Endodermal cell (in vitro differentiated cells): ENCODE data around the gene GRIK4. TPM values are rescaled to one million over a fixed set of nuclear protein-coding genes. Genes with fewer than 3 reads are reported as not detected.

Source experiments
- DNase-seq: peaks from one replicate; pipeline ENCODE4 v3.0.0-alpha.2; 2017
- H3K27ac ChIP-seq: 2 replicates; pipeline ENCODE4 v1.5.1; 2013; ENCODE audit warnings: mild to moderate bottlenecking, low read depth, low read length, moderate library complexity
- H3K27me3 ChIP-seq: 2 replicates; pipeline ENCODE4 v1.6.1; 2013; ENCODE audit warnings: mild to moderate bottlenecking, low read length, moderate library complexity; ENCODE audit not compliant: insufficient read depth, control insufficient read depth, poor library complexity, severe bottlenecking
- H3K36me3 ChIP-seq: 2 replicates; pipeline ENCODE4 v1.7.0; 2013; ENCODE audit warnings: mild to moderate bottlenecking, low read length, moderate library complexity; ENCODE audit not compliant: control insufficient read depth, insufficient read depth
- H3K4me1 ChIP-seq: one replicate; pipeline ENCODE4 v1.7.0; 2013; ENCODE audit warnings: low read length; ENCODE audit not compliant: control insufficient read depth, insufficient read depth
- H3K4me3 ChIP-seq: 2 replicates; pipeline ENCODE4 v1.5.1; 2013; ENCODE audit warnings: mild to moderate bottlenecking, low read length, moderate library complexity
- H3K9ac ChIP-seq: 2 replicates; pipeline ENCODE4 v1.6.1; 2013; ENCODE audit warnings: mild to moderate bottlenecking, low read length, moderate library complexity; ENCODE audit not compliant: poor library complexity, severe bottlenecking; ENCODE audit errors: extremely low read depth
- H3K9me3 ChIP-seq: 2 replicates; pipeline ENCODE4 v1.6.1; 2013; ENCODE audit warnings: mild to moderate bottlenecking, low read length, moderate library complexity; ENCODE audit not compliant: control insufficient read depth
- H3K27ac Mint-ChIP-seq: 2 replicates; pipeline ENCODE4 v1.8.0; 2020; ENCODE audit warnings: mixed read lengths
- H3K27me3 Mint-ChIP-seq: 2 replicates; pipeline ENCODE4 v1.8.0; 2021; ENCODE audit warnings: mild to moderate bottlenecking, mixed read lengths; ENCODE audit not compliant: insufficient read depth
- H3K36me3 Mint-ChIP-seq: 2 replicates; pipeline ENCODE4 v1.8.0; 2020; ENCODE audit warnings: low read depth, mixed read lengths
- H3K4me1 Mint-ChIP-seq: 2 replicates; pipeline ENCODE4 v1.8.0; 2020; ENCODE audit warnings: mixed read lengths
- H3K4me3 Mint-ChIP-seq: 2 replicates; pipeline ENCODE4 v1.8.0; 2020; ENCODE audit warnings: mild to moderate bottlenecking, moderate library complexity, mixed read lengths
- H3K9me3 Mint-ChIP-seq: 2 replicates; pipeline ENCODE4 v1.8.0; 2020; ENCODE audit warnings: mild to moderate bottlenecking, mixed read lengths
- CTCF ChIP-seq: fragments of 200-600 bp; sonication (generic); conservative IDR thresholded peaks from 2 replicates; pipeline ENCODE4 v1.5.0; 2021; ENCODE audit warnings: antibody characterized with exemption, mild to moderate bottlenecking
- WGBS, 2 experiments: methylation state at CpG; one replicate each; pipeline versions ENCODE4 v1.1.5 to v1.1.7; 2013; ENCODE audit warnings: missing lambda C conversion rate in 2 of 2, mixed read lengths in 1 of 2; ENCODE audit not compliant: insufficient coverage in 1 of 2, insufficient read length in 1 of 2; 5-methylcytosine and 5-hydroxymethylcytosine counted together
- total RNA-seq, 2 donors: library from RNA; stranded (reverse); fragmentation: NEBNext Ultra II Directional in 1 of 2; extraction: Animal tissue kit (Norgen Biotek cat#: 25700) in 1 of 2; gene quantifications; 2 replicates in 1 of 2; 3 replicates in 1 of 2; pipeline ENCODE4 v1.2.1, GENCODE V29; 2021

The GRIK4 gene
- total RNA-seq, 2 donors from 2014 or later: 1.7 to 3.5 TPM

- 30 to 40% methylated on average over 5 to 13 of the region's 13 CpGs for WGBS, 2 experiments
- peak; percentile 83 for TF ChIP-seq CTCF
- Mint-ChIP-seq H3K4me1 (peaks cover 14% of the 10 kb centered on the region), H3K27ac (no peak overlapping the region), H3K9me3 (no peaks in the 10 kb centered on the region), H3K4me3 (no peak overlapping the region), H3K27me3 (no peaks in the 10 kb centered on the region), H3K36me3 (no peaks in the 10 kb centered on the region)
- Histone ChIP-seq H3K9ac (no peak overlapping the region), H3K27me3 (no peaks in the 10 kb centered on the region), H3K4me3 (no peak overlapping the region), H3K9me3 (no peaks in the 10 kb centered on the region), H3K27ac (no peak overlapping the region), H3K4me1 (peaks cover 5% of the 10 kb centered on the region), H3K36me3 (no peaks in the 10 kb centered on the region)
- peak; percentile 96 for DNase-seq
Observed at GRCh38 chr11:120929664-120930154, 418.2 kb downstream of the GRIK4 start.

GRCh38 chr11:120931057-120931779 lies 419.7 kb downstream of the GRIK4 start:
- H3K4me1 ChIP-seq: peaks cover 5% of the 10 kb centered on the region
- peaks cover 14% of the 10 kb centered on the region for H3K4me1 Mint-ChIP-seq
- H3K27ac Mint-ChIP-seq: no peak overlapping the region
- no peak overlapping the region for H3K27ac ChIP-seq
- 79 to 89% methylated on average over 4 of the region's 4 CpGs for WGBS, 2 experiments
- no peaks in the 10 kb centered on the region for H3K36me3 ChIP-seq
- no peaks in the 10 kb centered on the region for H3K27me3 Mint-ChIP-seq
- no peaks in the 10 kb centered on the region for H3K9me3 Mint-ChIP-seq
- H3K4me3 Mint-ChIP-seq: no peak overlapping the region
- no peak overlapping the region for H3K9ac ChIP-seq
- DNase-seq: peak; percentile 62
- TF ChIP-seq CTCF: peak; percentile 52
- H3K36me3 Mint-ChIP-seq: no peaks in the 10 kb centered on the region
- H3K4me3 ChIP-seq: no peak overlapping the region
- no peaks in the 10 kb centered on the region for H3K9me3 ChIP-seq
- no peaks in the 10 kb centered on the region for H3K27me3 ChIP-seq

GRCh38 chr11:120932305-120932915 lies 420.9 kb downstream of the GRIK4 start:
- H3K27ac ChIP-seq: no peak overlapping the region
- no peaks in the 10 kb centered on the region for H3K27me3 ChIP-seq
- WGBS, 2 experiments: 66 to 71% methylated on average over 2 to 5 of the region's 5 CpGs
- H3K9ac ChIP-seq: no peak overlapping the region
- no peaks in the 10 kb centered on the region for H3K36me3 ChIP-seq
- no peak for DNase-seq
- H3K27ac Mint-ChIP-seq: peak overlapping the region; percentile 9
- H3K4me3 Mint-ChIP-seq: no peak overlapping the region
- H3K4me1 ChIP-seq: peaks cover 5% of the 10 kb centered on the region
- no peak overlapping the region for H3K4me3 ChIP-seq
- no peaks in the 10 kb centered on the region for H3K36me3 Mint-ChIP-seq
- no peak for TF ChIP-seq CTCF
- H3K9me3 Mint-ChIP-seq: no peaks in the 10 kb centered on the region
- H3K27me3 Mint-ChIP-seq: no peaks in the 10 kb centered on the region
- peaks cover 14% of the 10 kb centered on the region for H3K4me1 Mint-ChIP-seq
- H3K9me3 ChIP-seq: no peaks in the 10 kb centered on the region
